Ishikawa (cell line): ENCODE data around the gene PTPRM.

ENCODE experiments used
- CEBPB ChIP-seq: IDR thresholded peaks from 2 replicates; pipeline ENCODE4 v1.6.1; 2012
- YY1 ChIP-seq: IDR thresholded peaks from 2 replicates; pipeline ENCODE4 v1.6.1; 2012; ENCODE audit warnings: low read depth
- TF ChIP-seq, protein P1 (sequence below): IDR thresholded peaks from 2 replicates; pipeline ENCODE4 v1.6.1; 2012; ENCODE audit warnings: low read depth, mild to moderate bottlenecking

DNA sequence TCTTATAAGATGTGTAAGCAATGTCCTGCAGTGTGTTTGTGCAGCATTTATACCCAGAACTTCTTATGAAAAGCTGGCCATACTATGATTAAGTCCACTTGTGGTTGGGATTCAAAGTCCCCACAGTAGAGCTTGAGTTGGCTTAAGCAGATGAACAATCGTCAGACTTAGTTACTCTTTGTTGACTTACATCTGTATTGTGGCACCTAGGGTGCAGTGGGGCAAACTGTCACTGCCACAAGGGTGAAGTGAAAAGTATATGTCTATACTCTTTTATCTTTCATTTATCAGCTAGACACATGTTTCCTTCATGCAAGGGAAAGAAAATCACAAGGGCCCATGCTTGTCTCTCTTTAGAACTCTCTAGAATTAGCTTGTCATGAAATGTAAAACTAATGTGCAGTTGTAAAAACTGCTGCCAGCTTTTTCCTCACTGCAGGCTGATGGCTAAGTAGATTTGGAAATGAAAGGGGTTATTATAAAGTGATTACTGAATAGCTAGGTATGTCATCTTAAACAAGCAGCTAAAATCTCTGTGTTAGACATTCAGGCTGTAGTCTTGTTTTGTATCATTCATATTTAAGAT, 474.5 kb downstream of the PTPRM start:
- TF ChIP-seq CEBPB (no peak), YY1 (no peak)
- TF ChIP-seq, protein P1, sequence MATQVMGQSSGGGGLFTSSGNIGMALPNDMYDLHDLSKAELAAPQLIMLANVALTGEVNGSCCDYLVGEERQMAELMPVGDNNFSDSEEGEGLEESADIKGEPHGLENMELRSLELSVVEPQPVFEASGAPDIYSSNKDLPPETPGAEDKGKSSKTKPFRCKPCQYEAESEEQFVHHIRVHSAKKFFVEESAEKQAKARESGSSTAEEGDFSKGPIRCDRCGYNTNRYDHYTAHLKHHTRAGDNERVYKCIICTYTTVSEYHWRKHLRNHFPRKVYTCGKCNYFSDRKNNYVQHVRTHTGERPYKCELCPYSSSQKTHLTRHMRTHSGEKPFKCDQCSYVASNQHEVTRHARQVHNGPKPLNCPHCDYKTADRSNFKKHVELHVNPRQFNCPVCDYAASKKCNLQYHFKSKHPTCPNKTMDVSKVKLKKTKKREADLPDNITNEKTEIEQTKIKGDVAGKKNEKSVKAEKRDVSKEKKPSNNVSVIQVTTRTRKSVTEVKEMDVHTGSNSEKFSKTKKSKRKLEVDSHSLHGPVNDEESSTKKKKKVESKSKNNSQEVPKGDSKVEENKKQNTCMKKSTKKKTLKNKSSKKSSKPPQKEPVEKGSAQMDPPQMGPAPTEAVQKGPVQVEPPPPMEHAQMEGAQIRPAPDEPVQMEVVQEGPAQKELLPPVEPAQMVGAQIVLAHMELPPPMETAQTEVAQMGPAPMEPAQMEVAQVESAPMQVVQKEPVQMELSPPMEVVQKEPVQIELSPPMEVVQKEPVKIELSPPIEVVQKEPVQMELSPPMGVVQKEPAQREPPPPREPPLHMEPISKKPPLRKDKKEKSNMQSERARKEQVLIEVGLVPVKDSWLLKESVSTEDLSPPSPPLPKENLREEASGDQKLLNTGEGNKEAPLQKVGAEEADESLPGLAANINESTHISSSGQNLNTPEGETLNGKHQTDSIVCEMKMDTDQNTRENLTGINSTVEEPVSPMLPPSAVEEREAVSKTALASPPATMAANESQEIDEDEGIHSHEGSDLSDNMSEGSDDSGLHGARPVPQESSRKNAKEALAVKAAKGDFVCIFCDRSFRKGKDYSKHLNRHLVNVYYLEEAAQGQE = no peak
